Activated B cell treated with CpG ODN at 0.5 μM for 24 hours (primary cell): Measurements from ENCODE around the gene AQP9. TPM values are rescaled to one million over a fixed set of nuclear protein-coding genes. Genes with fewer than 3 reads are reported as not detected.

Experiments
- ATAC-seq: fragments of 200-7000 bp; cut with Tn5 transposase; one replicate; pipeline ENCODE4 v1.10.0; 2021; ENCODE audit warnings: low read depth, mild to moderate bottlenecking, moderate library complexity
- CTCF ChIA-PET: fragments of 350-600 bp; sonication (Branson Sonifier 250); formaldehyde crosslinking; loops from one replicate; lab custom pipeline; 2021; ENCODE audit warnings: antibody characterized with exemption; lab: Charles Lee
- POLR2A ChIA-PET: fragments of 350-600 bp; sonication (Branson Sonifier 250); formaldehyde crosslinking; loops from one replicate; lab custom pipeline; 2021; ENCODE audit warnings: antibody characterized with exemption; lab: Charles Lee
- DNase-seq: peaks from one replicate; pipeline ENCODE4 v3.0.0; 2022
- H3K27ac Mint-ChIP-seq: one replicate; pipeline ENCODE4 v1.8.0; 2020; ENCODE audit warnings: mixed read lengths
- H3K27me3 Mint-ChIP-seq: one replicate; pipeline ENCODE4 v1.8.0; 2021; ENCODE audit warnings: mixed read lengths
- H3K36me3 Mint-ChIP-seq: one replicate; pipeline ENCODE4 v1.8.0; 2021; ENCODE audit warnings: low read depth, mixed read lengths
- H3K4me1 Mint-ChIP-seq: one replicate; pipeline ENCODE4 v1.8.0; 2021; ENCODE audit warnings: mixed read lengths
- H3K4me3 Mint-ChIP-seq: one replicate; pipeline ENCODE4 v1.8.0; 2020; ENCODE audit warnings: mild to moderate bottlenecking, mixed read lengths
- H3K9me3 Mint-ChIP-seq: one replicate; pipeline ENCODE4 v1.8.0; 2020; ENCODE audit warnings: mixed read lengths
- intact Hi-C: fragments of 100-400 bp; cut with micrococcal nuclease; formaldehyde crosslinking; loops from one replicate; pipeline ENCODE4 v1.15.1; 2024
- total RNA-seq: library from RNA; stranded (reverse); gene quantifications from 2 replicates; pipeline ENCODE4 v1.2.3, GENCODE V29; 2022
- TF ChIP-seq, protein P1 (sequence below): fragments of 200-600 bp; IDR thresholded peaks from one replicate; pipeline ENCODE4 v1.8.0; 2022; ENCODE audit warnings: antibody characterized with exemption, mild to moderate bottlenecking

AQP9 gene
- total RNA-seq, 1 donor from 2014 or later, result not detected

DNA sequence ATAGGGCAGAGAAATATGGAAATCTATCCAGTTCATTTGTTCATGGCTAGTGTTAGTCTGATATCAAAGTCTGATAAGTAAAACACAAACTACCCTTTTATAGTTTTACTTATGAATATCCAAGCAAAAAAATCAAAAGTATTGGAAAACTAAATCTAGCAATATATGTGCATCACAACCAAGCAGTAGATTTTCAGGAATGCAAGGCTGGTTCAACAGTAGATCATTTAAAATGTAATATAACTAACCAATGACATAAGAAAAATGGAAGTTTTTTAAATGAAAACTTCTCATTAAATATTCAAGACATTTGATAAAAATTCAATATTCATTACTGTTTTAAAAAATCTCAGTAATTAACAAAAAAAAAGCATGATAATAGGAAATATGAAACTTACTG, 12.8 kb upstream of the AQP9 start:
- H3K9me3 Mint-ChIP-seq, result peaks cover 4% of the 10 kb centered on the region
- no peak overlapping the region for H3K27ac Mint-ChIP-seq
- intact Hi-C loops, result no loop called here
- ChIA-PET CTCF (no interaction called here), POLR2A (no interaction called here)
- no peak overlapping the region for H3K4me3 Mint-ChIP-seq
- ATAC-seq, result no peak
- no peak for DNase-seq
- H3K4me1 Mint-ChIP-seq, result no peaks in the 10 kb centered on the region
- peaks cover 4% of the 10 kb centered on the region for H3K27me3 Mint-ChIP-seq
- no peaks in the 10 kb centered on the region for H3K36me3 Mint-ChIP-seq
- TF ChIP-seq, protein P1, sequence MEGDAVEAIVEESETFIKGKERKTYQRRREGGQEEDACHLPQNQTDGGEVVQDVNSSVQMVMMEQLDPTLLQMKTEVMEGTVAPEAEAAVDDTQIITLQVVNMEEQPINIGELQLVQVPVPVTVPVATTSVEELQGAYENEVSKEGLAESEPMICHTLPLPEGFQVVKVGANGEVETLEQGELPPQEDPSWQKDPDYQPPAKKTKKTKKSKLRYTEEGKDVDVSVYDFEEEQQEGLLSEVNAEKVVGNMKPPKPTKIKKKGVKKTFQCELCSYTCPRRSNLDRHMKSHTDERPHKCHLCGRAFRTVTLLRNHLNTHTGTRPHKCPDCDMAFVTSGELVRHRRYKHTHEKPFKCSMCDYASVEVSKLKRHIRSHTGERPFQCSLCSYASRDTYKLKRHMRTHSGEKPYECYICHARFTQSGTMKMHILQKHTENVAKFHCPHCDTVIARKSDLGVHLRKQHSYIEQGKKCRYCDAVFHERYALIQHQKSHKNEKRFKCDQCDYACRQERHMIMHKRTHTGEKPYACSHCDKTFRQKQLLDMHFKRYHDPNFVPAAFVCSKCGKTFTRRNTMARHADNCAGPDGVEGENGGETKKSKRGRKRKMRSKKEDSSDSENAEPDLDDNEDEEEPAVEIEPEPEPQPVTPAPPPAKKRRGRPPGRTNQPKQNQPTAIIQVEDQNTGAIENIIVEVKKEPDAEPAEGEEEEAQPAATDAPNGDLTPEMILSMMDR, result no peak

DNA sequence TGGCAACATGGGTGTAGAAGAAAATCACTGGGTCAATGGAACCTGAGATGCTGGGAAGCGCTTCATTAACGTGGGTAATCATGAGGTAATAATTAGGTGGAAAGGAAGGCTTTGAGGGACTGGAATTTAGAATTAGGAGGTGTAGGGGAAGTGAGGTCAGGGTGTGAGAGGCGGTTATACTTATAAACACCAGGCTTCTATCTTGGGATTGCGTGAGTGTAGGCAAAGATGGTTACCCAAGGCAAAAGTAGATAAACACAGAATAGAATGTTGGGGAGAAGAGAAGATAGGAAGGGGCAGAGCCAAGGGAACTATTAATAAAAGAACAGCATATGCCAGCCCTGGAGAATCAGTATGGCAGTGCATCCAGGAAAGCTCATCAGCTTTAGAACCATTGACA, 3.3 kb upstream of the AQP9 start:
- no peaks in the 10 kb centered on the region for H3K27me3 Mint-ChIP-seq
- TF ChIP-seq, protein P1, result no peak
- POLR2A ChIA-PET, result no interaction called here
- ATAC-seq (no peak), DNase-seq (no peak)
- no peaks in the 10 kb centered on the region for H3K4me1 Mint-ChIP-seq
- H3K4me3 Mint-ChIP-seq, result no peak overlapping the region
- no peaks in the 10 kb centered on the region for H3K9me3 Mint-ChIP-seq
- CTCF ChIA-PET, result no interaction called here
- intact Hi-C loops, result no loop called here
- no peaks in the 10 kb centered on the region for H3K36me3 Mint-ChIP-seq
- no peak overlapping the region for H3K27ac Mint-ChIP-seq

DNA sequence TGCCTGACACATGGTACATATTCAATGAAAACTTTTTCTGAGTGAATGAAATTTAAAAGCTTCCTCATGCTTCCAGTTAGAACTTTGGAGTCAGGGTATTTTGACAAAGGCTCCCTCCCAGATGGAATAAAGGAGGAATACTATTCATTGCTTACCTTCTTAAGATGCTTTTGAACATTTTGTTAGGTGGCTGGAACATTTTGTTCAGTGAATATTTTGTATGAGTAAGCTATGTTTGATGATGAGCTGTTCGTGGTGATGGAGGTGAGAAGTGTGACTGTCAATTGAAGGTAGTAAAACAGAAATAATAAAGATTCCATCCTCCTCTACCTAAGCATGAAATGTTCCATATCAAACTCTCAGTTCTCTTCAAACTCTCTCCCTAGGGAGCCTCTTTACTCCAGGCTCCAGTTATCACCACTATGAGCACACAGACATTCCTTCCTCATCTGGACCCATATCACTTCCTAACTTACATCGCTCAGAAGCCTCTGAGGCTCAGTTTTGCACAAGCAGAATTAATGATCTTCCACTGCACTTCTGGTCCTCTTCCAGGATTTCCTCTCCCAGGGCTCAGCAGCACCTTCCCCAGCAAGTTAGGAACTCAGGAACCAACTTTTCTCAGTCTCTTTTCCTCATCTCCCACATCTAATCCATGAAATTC, 2.5 kb upstream of the AQP9 start:
- no peaks in the 10 kb centered on the region for H3K4me1 Mint-ChIP-seq
- no peaks in the 10 kb centered on the region for H3K27me3 Mint-ChIP-seq
- ATAC-seq (no peak), DNase-seq (no peak)
- H3K4me3 Mint-ChIP-seq, result no peak overlapping the region
- CTCF ChIA-PET, result no interaction called here
- TF ChIP-seq, protein P1, result no peak
- no peak overlapping the region for H3K27ac Mint-ChIP-seq
- H3K36me3 Mint-ChIP-seq, result no peaks in the 10 kb centered on the region
- H3K9me3 Mint-ChIP-seq, result no peaks in the 10 kb centered on the region
- intact Hi-C loops, result no loop called here
- POLR2A ChIA-PET, result no interaction called here

DNA sequence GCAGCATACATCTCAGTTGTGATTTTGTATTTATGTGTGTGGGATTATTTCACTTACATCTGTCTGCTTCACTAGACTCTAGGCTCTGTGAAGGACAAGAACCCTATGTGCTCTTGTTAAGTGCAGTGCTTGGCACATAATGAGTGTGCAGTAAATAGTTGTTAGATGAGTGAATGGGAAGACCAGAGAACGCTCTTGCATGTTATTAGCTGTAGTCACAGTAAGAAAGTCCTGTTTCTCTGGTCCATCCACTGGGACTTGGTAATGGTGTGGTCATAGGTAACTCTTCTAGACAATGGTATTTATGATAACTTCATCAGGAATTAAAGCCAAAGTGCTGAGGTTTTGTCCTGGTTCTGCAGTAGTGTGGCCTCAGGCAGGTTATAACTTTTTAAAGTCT, 1.4 kb upstream of the AQP9 start:
- ATAC-seq (no peak), DNase-seq (no peak)
- Mint-ChIP-seq H3K9me3 (no peaks in the 10 kb centered on the region), H3K36me3 (no peaks in the 10 kb centered on the region), H3K4me1 (no peaks in the 10 kb centered on the region), H3K27me3 (no peaks in the 10 kb centered on the region), H3K27ac (no peak overlapping the region), H3K4me3 (no peak overlapping the region)
- TF ChIP-seq, protein P1, result no peak
- intact Hi-C loops, result no loop called here
- CTCF ChIA-PET, result no interaction called here
- POLR2A ChIA-PET, result no interaction called here

DNA sequence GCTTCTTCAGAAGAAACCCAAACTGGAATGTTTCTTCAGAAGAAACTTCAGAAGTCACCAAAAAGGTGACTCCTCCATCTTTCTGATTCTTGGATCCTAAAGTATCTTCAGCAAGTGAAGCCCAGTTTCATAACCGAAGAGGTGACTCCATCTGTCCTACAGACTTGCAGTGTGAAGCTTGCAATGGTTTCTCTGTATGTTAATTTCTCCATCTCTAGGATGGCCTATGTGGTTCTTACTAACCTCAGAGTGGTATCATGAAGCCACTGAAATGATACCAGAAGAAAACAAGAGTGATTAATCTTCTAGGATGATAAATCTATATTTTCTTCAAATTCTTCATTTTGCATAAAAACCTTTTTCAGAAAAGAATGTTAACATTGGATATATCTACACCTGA, 495 bp upstream of the AQP9 start:
- Mint-ChIP-seq H3K9me3 (no peaks in the 10 kb centered on the region), H3K27ac (no peak overlapping the region), H3K27me3 (peaks cover under 1% of the 10 kb centered on the region), H3K4me3 (no peak overlapping the region), H3K36me3 (no peaks in the 10 kb centered on the region), H3K4me1 (no peaks in the 10 kb centered on the region)
- intact Hi-C loops, result no loop called here
- TF ChIP-seq, protein P1, result no peak
- POLR2A ChIA-PET, result no interaction called here
- CTCF ChIA-PET, result no interaction called here
- no peak for ATAC-seq
- no peak for DNase-seq
